Measurements from ENCODE around the gene CDH5.

CDH5 gene

GRCh38 chr16:66354034-66354909 is 12.2 kb upstream of the CDH5 start:
- no peak for DNase-seq

GRCh38 chr16:66355526-66355925 is 11.0 kb upstream of the CDH5 start:
- DNase-seq = no peak

- peak; percentile 23 to 37 for DNase-seq
Measured at GRCh38 chr16:66357523-66357928, 9.0 kb upstream of the CDH5 start.

DNA sequence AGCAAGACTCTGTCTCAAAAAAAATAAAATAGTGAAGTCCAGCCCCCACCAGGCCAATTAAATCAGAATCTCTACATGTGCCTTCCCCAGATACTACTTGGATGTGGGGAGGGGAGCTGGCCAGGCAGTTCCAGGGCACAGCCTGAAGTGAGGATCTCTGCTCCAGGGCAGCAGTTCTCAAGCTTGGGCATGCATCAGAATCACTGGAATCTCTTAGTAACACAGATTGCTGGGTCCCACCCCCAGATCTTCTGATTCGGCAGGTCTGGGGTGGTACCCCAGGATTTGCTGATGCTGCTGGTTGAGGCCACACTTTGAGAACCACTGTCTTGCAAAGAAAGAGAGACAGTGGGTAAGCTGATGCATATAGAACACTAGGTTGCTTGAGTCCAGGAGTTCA is 8.3 kb upstream of the CDH5 start:
- no peak for DNase-seq

DNA sequence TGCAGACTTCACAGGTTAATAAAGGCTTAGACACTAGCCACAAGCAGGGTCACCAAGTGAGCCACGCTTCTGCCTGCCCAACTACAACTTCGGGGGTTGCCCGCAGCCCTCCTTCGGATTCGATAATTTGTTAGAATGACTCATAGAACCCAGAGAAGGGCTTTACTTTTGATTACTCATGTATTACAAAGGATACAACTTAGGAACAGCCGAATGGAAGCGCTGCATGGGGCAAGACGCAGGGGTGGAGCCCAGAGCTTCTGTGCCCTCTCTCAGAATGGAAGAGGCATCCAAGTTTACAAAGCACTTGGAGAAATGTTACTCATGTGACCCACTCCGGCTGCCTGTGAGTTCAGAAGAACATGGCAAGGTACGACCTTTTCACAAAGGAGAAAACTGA is 7.5 kb upstream of the CDH5 start:
- DNase-seq = no peak

GRCh38 chr16:66359811-66360608 is 6.5 kb upstream of the CDH5 start:
- DNase-seq = no peak

DNA sequence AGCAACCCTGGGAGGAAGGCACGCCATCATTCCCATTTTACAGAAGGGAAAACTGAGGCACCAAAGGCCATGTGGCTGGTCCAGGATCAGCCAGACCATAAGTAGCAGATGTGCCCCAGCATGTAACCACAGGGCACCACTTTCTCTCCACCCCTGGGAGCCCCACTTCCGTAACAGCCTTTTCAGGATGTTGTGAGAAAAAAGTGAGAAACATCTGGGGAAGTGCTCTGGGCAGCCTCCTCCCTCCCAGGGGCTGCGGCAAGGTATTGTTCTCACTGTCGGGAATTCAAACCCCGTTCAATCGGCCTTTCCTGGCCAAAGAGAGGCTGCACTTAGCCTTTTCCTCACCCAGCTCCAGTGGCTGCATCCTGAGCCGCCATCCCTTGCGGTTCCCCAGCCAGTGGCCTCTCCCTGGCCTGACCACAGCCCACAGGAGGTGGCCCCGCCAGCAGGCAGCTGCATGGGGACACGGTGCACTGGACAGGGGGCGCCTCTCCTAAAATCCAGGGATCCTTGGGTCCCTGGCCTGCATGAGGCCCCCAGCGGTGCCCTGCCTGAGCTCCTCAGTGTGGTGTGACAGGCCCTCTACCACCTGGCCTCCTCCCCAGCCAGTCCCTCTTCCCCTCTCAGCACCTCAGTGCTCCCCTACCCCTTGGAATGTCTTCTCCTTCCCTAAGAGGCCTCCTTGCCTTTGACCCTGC is 5.7 kb upstream of the CDH5 start:
- no peak for DNase-seq

- no peak for DNase-seq
Measured at GRCh38 chr16:66361604-66362135, 4.8 kb upstream of the CDH5 start.

GRCh38 chr16:66363211-66363777 is 3.2 kb upstream of the CDH5 start:
- no peak for DNase-seq

DNA sequence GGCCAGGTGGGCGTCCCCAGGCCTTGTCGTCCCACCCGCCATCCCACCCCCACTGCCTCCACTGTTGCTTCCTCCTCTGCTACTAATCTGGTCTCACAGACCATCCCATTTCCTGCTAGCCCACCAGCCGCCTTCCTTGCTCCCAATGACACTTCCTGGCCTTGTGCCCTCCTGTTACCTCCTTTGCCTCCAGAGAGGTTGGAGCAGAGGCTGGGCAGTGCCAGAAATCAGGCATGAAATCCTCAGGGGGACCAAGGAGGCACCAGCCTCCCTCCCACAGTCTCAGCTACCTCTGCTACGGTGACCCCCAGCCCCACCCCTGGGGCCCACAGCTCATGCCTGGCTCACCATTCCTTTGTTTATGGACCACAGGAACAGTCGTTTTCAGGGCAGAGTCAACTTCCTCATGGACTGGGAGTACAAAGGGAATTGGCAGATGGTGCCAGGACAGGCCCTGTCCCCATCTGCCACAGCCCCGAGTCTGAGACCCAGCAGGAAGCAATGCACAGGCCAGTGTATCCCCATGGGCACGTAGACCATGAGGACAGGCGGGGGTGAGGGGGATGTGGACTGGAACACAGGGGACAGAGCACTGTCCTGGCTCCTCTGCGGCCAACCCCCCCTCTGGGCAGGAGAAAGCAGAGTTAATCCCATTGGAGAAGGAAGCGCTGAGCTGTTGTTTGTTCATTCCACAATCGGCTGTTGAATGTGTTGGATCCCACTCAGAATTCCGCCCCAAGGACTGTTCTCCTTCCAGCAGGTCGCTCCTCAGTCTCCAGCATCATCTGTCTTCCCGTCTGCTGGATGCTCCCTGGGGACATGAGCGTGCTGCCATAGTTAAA is 2.2 kb upstream of the CDH5 start:
- DNase-seq = no peak

DNA sequence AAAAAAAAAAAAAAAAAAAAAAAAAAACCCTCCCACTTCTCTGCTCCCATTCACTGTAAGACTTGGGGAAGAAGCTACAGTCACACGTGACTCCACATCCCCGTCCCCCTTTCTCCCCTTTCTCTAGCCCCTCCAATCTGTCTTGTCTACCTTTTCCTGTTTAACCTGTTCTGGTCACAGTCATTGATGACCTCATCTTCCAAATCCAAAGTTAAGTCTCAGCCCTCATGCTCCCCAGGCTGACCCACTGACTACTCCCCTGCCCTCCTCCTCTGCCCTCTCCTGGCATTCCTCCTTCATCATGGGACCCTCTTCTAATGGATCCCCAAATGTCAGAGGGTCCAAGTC is 1.6 kb upstream of the CDH5 start:
- DNase-seq = no peak

GRCh38 chr16:66365651-66366050 is 840 bp upstream of the CDH5 start:
- no peak for DNase-seq

- DNase-seq = no peak
Measured at GRCh38 chr16:66367968-66368891, 1.7 kb downstream of the CDH5 start.

DNA sequence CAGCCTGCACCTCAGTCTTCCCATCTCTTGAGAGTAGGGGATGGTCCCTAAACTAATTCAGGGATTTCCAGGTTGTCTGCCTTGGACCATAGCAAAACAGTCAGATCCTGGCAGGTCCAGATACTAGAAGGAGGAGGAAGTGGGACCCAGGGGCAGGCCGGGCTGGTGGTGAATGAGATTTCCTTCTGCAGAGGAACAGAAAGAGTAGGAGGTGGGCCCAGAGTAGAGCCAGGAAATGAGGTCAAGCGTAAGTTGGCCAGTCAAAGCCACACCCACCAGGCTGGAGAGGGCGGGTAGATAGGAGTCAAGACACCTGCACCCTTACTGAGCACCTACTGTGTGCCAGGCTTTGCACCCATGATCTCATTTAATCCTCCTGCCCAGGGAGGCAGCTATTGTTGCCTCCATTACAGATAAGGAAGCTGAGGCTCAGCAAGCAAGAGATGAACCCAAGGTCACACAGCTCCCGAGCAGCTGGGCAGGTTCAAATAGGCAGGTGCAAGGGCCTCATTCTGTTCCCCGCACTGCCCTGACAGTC is 2.6 kb downstream of the CDH5 start:
- DNase-seq = no peak

DNA sequence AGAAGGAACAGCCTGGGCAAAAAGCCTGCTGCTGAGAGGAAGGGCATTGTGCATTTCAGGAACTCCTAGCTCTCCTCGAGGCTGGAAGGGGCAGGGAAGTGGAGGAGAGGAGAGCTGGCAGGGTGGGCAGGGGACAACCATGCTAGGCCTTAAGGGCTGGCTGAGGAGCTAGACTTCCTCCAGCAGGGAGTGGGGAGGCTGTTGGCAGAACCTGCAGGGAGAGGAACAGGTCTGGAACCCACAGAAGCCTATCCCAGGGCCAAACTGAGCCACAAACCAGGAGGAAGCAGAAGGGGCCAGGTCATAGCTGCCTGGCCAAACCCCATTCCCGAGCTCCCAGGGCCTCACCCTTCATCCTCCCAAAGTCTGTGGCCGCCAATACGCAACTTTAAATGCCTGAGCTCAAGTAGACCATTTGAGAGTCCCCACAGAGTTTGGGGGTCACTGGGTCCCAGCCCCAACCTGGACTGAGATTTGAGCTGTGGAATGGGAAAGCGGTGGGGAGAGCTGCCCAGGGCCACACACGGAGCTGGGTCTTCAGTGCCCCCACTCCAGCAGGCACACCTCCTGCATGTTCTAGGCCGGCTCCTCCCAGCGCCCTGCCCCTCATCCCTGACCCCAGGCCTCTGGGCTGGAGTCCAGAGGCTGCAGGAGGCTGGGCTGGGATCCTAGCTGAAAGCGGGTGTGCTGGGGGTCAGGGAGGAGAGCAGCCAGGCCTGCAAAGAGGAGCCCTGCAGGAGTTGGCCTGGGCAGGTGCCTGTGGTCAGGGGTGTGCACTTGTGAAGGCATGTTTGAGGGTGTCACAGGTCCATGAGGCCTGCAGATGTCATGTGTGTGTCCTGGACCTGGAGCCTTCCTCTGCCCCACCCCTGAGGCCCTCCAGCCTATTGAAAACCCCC is 4.5 kb downstream of the CDH5 start:
- DNase-seq = no peak

GRCh38 chr16:66372078-66372897 is 5.8 kb downstream of the CDH5 start:
- no peak for DNase-seq

- no peak for DNase-seq
Measured at GRCh38 chr16:66372898-66373155, 6.3 kb downstream of the CDH5 start.

- no peak for DNase-seq
Measured at GRCh38 chr16:66373667-66374066, 7.2 kb downstream of the CDH5 start.

DNA sequence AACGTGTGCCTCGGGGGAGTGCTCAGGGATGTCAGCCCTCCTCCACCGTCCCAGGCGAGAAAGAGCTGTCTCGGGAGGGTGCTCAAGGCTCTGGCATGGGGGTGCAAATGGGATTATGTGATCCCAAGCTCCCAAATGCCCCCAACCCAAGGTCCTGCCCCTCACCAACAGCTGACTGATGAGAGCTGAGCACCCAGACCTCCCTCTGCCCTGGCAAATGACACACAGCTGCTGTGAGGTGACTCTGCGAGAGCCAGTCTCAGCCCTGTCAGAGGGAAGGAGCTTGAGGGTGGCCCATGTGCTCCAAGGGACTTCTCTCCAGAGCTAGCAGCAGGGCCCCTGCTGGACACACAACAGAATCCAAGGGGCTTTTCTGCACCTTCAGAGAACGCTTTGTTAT is 7.7 kb downstream of the CDH5 start:
- no peak for DNase-seq
